ENCODE measurements around the gene SCRN1.

SCRN1 gene

GRCh38 chr7:29998489-29998888, 8.9 kb upstream of the SCRN1 start:
- peaks cover 1% of the 10 kb centered on the region for H3K9me3 ChIP-seq (ENCODE audit: control insufficient read depth, low read depth, low read length)
- no peak overlapping the region for H3K9ac ChIP-seq (ENCODE audit: low read length)
- no peak overlapping the region for H3K4me3 ChIP-seq (ENCODE audit: low read length)
- no peaks in the 10 kb centered on the region for H3K27me3 ChIP-seq (ENCODE audit: control insufficient read depth, insufficient read depth, low read length)
- no peaks in the 10 kb centered on the region for H3K4me1 ChIP-seq (ENCODE audit: control insufficient read depth, low read depth, low read length)
- H3K27ac ChIP-seq (ENCODE audit: low read length) = no peak overlapping the region
- no peaks in the 10 kb centered on the region for H3K36me3 ChIP-seq (ENCODE audit: control insufficient read depth, low read depth, low read length)

GRCh38 chr7:29996321-29996720, 6.7 kb upstream of the SCRN1 start:
- no peaks in the 10 kb centered on the region for H3K27me3 ChIP-seq (ENCODE audit: control insufficient read depth, insufficient read depth, low read length)
- no peaks in the 10 kb centered on the region for H3K36me3 ChIP-seq (ENCODE audit: control insufficient read depth, low read depth, low read length)

GRCh38 chr7:29995652-29996051, 6.1 kb upstream of the SCRN1 start:
- Histone ChIP-seq H3K4me3 (ENCODE audit: low read length) (no peak overlapping the region), H3K27ac (ENCODE audit: low read length) (no peak overlapping the region), H3K9ac (ENCODE audit: low read length) (no peak overlapping the region), H3K4me1 (ENCODE audit: control insufficient read depth, low read depth, low read length) (no peaks in the 10 kb centered on the region), H3K9me3 (ENCODE audit: control insufficient read depth, low read depth, low read length) (peaks cover 4% of the 10 kb centered on the region), H3K27me3 (ENCODE audit: control insufficient read depth, insufficient read depth, low read length) (peaks cover 4% of the 10 kb centered on the region), H3K36me3 (ENCODE audit: control insufficient read depth, low read depth, low read length) (no peaks in the 10 kb centered on the region)

More at GRCh38 chr7:29996321-29996720, 6.7 kb upstream of the SCRN1 start:
- Histone ChIP-seq H3K27ac (ENCODE audit: low read length) (no peak overlapping the region), H3K4me1 (ENCODE audit: control insufficient read depth, low read depth, low read length) (no peaks in the 10 kb centered on the region), H3K4me3 (ENCODE audit: low read length) (no peak overlapping the region), H3K9me3 (ENCODE audit: control insufficient read depth, low read depth, low read length) (peaks cover 4% of the 10 kb centered on the region), H3K9ac (ENCODE audit: low read length) (no peak overlapping the region)

DNA sequence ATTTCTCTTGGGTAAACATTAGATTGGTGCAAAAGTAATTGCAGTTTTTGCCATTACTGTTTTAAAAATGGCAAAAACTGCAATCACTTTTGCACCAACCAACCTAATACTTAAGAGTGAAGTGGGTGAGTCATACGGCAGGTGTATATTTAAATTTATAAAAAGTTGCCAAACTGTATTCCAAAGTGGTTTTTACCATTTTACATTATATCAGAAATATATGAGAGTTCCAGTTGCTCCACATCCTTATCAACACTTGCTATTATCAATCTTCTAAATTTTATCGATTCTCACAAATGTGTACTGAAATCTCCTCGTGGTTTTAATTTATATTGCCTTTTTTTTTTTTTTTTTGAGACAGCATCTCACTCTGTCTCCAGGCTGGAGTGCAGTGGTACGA, 3.5 kb upstream of the SCRN1 start:
- Histone ChIP-seq H3K27me3 (ENCODE audit: control insufficient read depth, insufficient read depth, low read length) (peaks cover 20% of the 10 kb centered on the region), H3K4me1 (ENCODE audit: control insufficient read depth, low read depth, low read length) (peaks cover 5% of the 10 kb centered on the region), H3K36me3 (ENCODE audit: control insufficient read depth, low read depth, low read length) (no peaks in the 10 kb centered on the region), H3K9ac (ENCODE audit: low read length) (no peak overlapping the region), H3K27ac (ENCODE audit: low read length) (no peak overlapping the region), H3K4me3 (ENCODE audit: low read length) (no peak overlapping the region), H3K9me3 (ENCODE audit: control insufficient read depth, low read depth, low read length) (peaks cover 4% of the 10 kb centered on the region)

- H3K9me3 ChIP-seq (ENCODE audit: control insufficient read depth, low read depth, low read length) = peaks cover 4% of the 10 kb centered on the region
Measured at GRCh38 chr7:29991937-29992336, 2.3 kb upstream of the SCRN1 start.

DNA sequence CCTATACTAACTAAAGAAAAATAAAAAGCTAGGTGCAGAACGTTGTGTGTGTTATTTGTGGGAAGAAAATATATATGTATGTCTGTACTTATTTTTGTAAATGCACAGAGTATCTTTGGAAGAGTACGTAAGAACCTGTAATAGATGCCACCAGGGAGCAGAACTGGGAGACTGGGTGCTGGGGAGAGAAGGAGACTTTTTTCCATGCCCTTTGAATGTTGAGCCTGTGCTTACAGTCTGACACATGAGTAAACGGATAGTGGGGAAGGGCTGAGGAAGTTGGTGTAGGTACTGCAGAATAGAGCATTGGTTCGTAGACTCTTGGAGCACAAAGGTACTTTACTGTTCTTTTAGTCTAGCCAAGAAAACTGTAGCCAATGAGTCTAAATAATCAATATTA, 1.3 kb upstream of the SCRN1 start:
- H3K4me3 ChIP-seq (ENCODE audit: low read length) = no peak overlapping the region
- peaks cover 7% of the 10 kb centered on the region for H3K4me1 ChIP-seq (ENCODE audit: control insufficient read depth, low read depth, low read length)
- no peak overlapping the region for H3K27ac ChIP-seq (ENCODE audit: low read length)
- H3K9ac ChIP-seq (ENCODE audit: low read length) = no peak overlapping the region
- H3K27me3 ChIP-seq (ENCODE audit: control insufficient read depth, insufficient read depth, low read length) = peaks cover 24% of the 10 kb centered on the region
- peaks cover 4% of the 10 kb centered on the region for H3K9me3 ChIP-seq (ENCODE audit: control insufficient read depth, low read depth, low read length)
- H3K36me3 ChIP-seq (ENCODE audit: control insufficient read depth, low read depth, low read length) = no peaks in the 10 kb centered on the region

More at GRCh38 chr7:29991937-29992336, 2.3 kb upstream of the SCRN1 start:
- Histone ChIP-seq H3K36me3 (ENCODE audit: control insufficient read depth, low read depth, low read length) (no peaks in the 10 kb centered on the region), H3K27ac (ENCODE audit: low read length) (no peak overlapping the region), H3K9ac (ENCODE audit: low read length) (no peak overlapping the region), H3K4me1 (ENCODE audit: control insufficient read depth, low read depth, low read length) (peaks cover 7% of the 10 kb centered on the region), H3K4me3 (ENCODE audit: low read length) (no peak overlapping the region), H3K27me3 (ENCODE audit: control insufficient read depth, insufficient read depth, low read length) (peaks cover 24% of the 10 kb centered on the region)

GRCh38 chr7:29988424-29989256, 961 bp downstream of the SCRN1 start:
- H3K27ac ChIP-seq (ENCODE audit: low read length) = no peak overlapping the region
- H3K9me3 ChIP-seq (ENCODE audit: control insufficient read depth, low read depth, low read length) = peaks cover 4% of the 10 kb centered on the region
- peaks cover 7% of the 10 kb centered on the region for H3K4me1 ChIP-seq (ENCODE audit: control insufficient read depth, low read depth, low read length)
- no peaks in the 10 kb centered on the region for H3K36me3 ChIP-seq (ENCODE audit: control insufficient read depth, low read depth, low read length)
- H3K4me3 ChIP-seq (ENCODE audit: low read length) = peak overlapping the region; percentile 71
- peaks cover 24% of the 10 kb centered on the region for H3K27me3 ChIP-seq (ENCODE audit: control insufficient read depth, insufficient read depth, low read length)
- peak overlapping the region; percentile 58 for H3K9ac ChIP-seq (ENCODE audit: low read length)

GRCh38 chr7:29987811-29988317, 1.7 kb downstream of the SCRN1 start:
- no peaks in the 10 kb centered on the region for H3K9me3 ChIP-seq (ENCODE audit: control insufficient read depth, low read depth, low read length)
- H3K4me3 ChIP-seq (ENCODE audit: low read length) = peak overlapping the region; percentile 71
- peak overlapping the region; percentile 58 for H3K9ac ChIP-seq (ENCODE audit: low read length)
- H3K36me3 ChIP-seq (ENCODE audit: control insufficient read depth, low read depth, low read length) = no peaks in the 10 kb centered on the region
- H3K27me3 ChIP-seq (ENCODE audit: control insufficient read depth, insufficient read depth, low read length) = peaks cover 24% of the 10 kb centered on the region
- H3K27ac ChIP-seq (ENCODE audit: low read length) = no peak overlapping the region
- peaks cover 7% of the 10 kb centered on the region for H3K4me1 ChIP-seq (ENCODE audit: control insufficient read depth, low read depth, low read length)

DNA sequence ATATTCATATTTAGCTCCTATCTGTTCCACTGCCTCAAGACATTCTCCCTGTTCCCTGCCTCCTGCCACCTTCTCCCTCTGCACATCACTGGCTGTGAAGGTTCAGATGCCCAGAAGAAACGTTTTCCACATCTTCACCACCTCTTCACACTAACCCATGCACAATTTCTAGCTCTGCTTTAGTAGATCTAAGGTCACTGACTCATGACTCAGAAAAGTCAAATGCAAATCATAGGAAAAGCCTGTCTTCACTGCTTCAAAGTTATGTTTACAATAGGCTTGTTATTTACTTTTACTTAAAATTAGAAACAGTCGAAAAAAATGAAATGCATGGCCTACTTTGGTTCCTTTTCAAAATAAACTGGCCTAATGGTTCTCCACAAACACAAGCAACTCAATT, 2.5 kb downstream of the SCRN1 start:
- Histone ChIP-seq H3K27ac (ENCODE audit: low read length) (no peak overlapping the region), H3K27me3 (ENCODE audit: control insufficient read depth, insufficient read depth, low read length) (peaks cover 24% of the 10 kb centered on the region), H3K36me3 (ENCODE audit: control insufficient read depth, low read depth, low read length) (no peaks in the 10 kb centered on the region), H3K9me3 (ENCODE audit: control insufficient read depth, low read depth, low read length) (no peaks in the 10 kb centered on the region), H3K4me1 (ENCODE audit: control insufficient read depth, low read depth, low read length) (peaks cover 7% of the 10 kb centered on the region), H3K4me3 (ENCODE audit: low read length) (no peak overlapping the region), H3K9ac (ENCODE audit: low read length) (no peak overlapping the region)

DNA sequence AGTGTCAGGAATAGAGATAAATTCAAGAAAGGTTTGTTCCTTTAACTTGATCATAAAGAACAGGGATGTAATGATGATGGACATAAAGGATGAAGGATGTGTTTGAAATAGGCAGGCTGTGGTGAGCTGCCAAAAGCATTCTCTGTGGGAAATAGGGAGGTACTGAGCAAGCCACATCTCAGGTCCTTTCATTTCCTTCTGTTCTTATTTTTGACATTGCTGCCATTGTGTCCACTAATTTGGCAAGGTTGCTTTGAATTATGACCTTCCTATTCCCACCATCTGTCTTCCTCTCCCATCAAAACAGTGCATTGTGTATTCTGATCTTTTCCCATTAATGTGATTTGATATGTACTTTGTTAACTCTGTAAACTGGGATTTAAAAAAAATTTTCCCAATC, 9.4 kb downstream of the SCRN1 start:
- no peak overlapping the region for H3K27ac ChIP-seq (ENCODE audit: low read length)

GRCh38 chr7:29977886-29978651, 11.5 kb downstream of the SCRN1 start:
- H3K9ac ChIP-seq (ENCODE audit: low read length) = no peak overlapping the region
- no peaks in the 10 kb centered on the region for H3K9me3 ChIP-seq (ENCODE audit: control insufficient read depth, low read depth, low read length)
- H3K27ac ChIP-seq (ENCODE audit: low read length) = no peak overlapping the region
- no peaks in the 10 kb centered on the region for H3K27me3 ChIP-seq (ENCODE audit: control insufficient read depth, insufficient read depth, low read length)
- H3K4me3 ChIP-seq (ENCODE audit: low read length) = no peak overlapping the region
- no peaks in the 10 kb centered on the region for H3K4me1 ChIP-seq (ENCODE audit: control insufficient read depth, low read depth, low read length)
- H3K36me3 ChIP-seq (ENCODE audit: control insufficient read depth, low read depth, low read length) = no peaks in the 10 kb centered on the region

More for the DNA sequence above, 9.4 kb downstream of the SCRN1 start:
- Histone ChIP-seq H3K9ac (ENCODE audit: low read length) (no peak overlapping the region), H3K27me3 (ENCODE audit: control insufficient read depth, insufficient read depth, low read length) (no peaks in the 10 kb centered on the region), H3K4me1 (ENCODE audit: control insufficient read depth, low read depth, low read length) (no peaks in the 10 kb centered on the region), H3K4me3 (ENCODE audit: low read length) (no peak overlapping the region), H3K36me3 (ENCODE audit: control insufficient read depth, low read depth, low read length) (no peaks in the 10 kb centered on the region), H3K9me3 (ENCODE audit: control insufficient read depth, low read depth, low read length) (no peaks in the 10 kb centered on the region)

All from iPS-18a (cell line).